ENCODE measurements around the gene LGR4.

- TF ChIP-seq, protein P1, sequence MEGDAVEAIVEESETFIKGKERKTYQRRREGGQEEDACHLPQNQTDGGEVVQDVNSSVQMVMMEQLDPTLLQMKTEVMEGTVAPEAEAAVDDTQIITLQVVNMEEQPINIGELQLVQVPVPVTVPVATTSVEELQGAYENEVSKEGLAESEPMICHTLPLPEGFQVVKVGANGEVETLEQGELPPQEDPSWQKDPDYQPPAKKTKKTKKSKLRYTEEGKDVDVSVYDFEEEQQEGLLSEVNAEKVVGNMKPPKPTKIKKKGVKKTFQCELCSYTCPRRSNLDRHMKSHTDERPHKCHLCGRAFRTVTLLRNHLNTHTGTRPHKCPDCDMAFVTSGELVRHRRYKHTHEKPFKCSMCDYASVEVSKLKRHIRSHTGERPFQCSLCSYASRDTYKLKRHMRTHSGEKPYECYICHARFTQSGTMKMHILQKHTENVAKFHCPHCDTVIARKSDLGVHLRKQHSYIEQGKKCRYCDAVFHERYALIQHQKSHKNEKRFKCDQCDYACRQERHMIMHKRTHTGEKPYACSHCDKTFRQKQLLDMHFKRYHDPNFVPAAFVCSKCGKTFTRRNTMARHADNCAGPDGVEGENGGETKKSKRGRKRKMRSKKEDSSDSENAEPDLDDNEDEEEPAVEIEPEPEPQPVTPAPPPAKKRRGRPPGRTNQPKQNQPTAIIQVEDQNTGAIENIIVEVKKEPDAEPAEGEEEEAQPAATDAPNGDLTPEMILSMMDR (IDR thresholded peaks at IDR 0.05): no peak
- no peak for TF ChIP-seq POLR2A (IDR thresholded peaks at IDR 0.05)
These were observed 85.2 kb downstream of the LGR4 start for GRCh38 chr11:27387362-27387761.
